Left lung (tissue), 10 donors: ENCODE results near the gene F13A1. TPM values are rescaled to one million over a fixed set of nuclear protein-coding genes. Genes with fewer than 3 reads are reported as not detected.

Source experiments
- ATAC-seq: fragments of 200-7000 bp; cut with Tn5 transposase; one replicate; pipeline ENCODE4 v1.9.1; 2020; ENCODE audit warnings: moderate library complexity
- DNase-seq, 4 donors: peaks; one replicate each; pipeline ENCODE4 v3.0.0-alpha.2; 2013 to 2020
- H3K27ac ChIP-seq, 2 donors: fragments of 200-600 bp; sonication (generic) in 1 of 2; one replicate each; pipeline versions ENCODE4 v1.5.0 to v1.8.0; 2020 to 2021
- H3K27me3 ChIP-seq, 2 donors: fragments of 200-600 bp; sonication (generic) in 1 of 2; one replicate each; pipeline versions ENCODE4 v1.5.0 to v1.8.0; 2020 to 2021
- H3K36me3 ChIP-seq, 2 donors: fragments of 200-600 bp; sonication (generic) in 1 of 2; one replicate each; pipeline versions ENCODE4 v1.5.0 to v1.8.0; 2020 to 2021
- H3K4me1 ChIP-seq, 2 donors: fragments of 200-600 bp; one replicate each; pipeline ENCODE4 v1.8.0; 2021
- H3K4me3 ChIP-seq, 2 donors: fragments of 200-600 bp; sonication (generic) in 1 of 2; one replicate each; pipeline versions ENCODE4 v1.5.0 to v1.8.0; 2020 to 2021; ENCODE audit warnings: mild to moderate bottlenecking in 1 of 2
- H3K9me3 ChIP-seq, 2 donors: fragments of 200-600 bp; sonication (generic) in 1 of 2; one replicate each; pipeline versions ENCODE4 v1.5.0 to v1.8.0; 2020 to 2021
- CTCF ChIP-seq, 2 donors: fragments of 200-600 bp; sonication (generic) in 1 of 2; IDR thresholded peaks; one replicate each; pipeline versions ENCODE4 v1.5.0 to v1.8.0; 2021; ENCODE audit warnings: antibody characterized with exemption in 2 of 2
- intact Hi-C, 2 donors: fragments of 100-400 bp; cut with DNase I; formaldehyde crosslinking; loops; one replicate each; pipeline versions ENCODE4 v1.11.2 to v1.14.2; 2022
- polyA plus RNA-seq, 6 donors: library from polyadenylated mRNA; unstranded; fragments of 120-200 nt; gene quantifications; one replicate each; pipeline ENCODE4 v1.2.1, GENCODE V29; 2013; ENCODE audit not compliant: insufficient read length in 6 of 6
- total RNA-seq, 2 donors: library from RNA; stranded (reverse); fragmentation: NEBNext Ultra II Directional; extraction: Animal tissue kit (Norgen Biotek cat#: 25700); gene quantifications; one replicate each; pipeline ENCODE4 v1.2.1, GENCODE V29; 2021
- donor health status: DM: no; HTN: yes; CAD: no.
- donor health status: DM: no; HTN: no; CAD: no.

F13A1 gene
- total and polyA plus RNA-seq, 8 donors: 32.7 to 153 (median 50.7) TPM

- intact Hi-C loops: no loop called here
- TF ChIP-seq CTCF (IDR thresholded peaks at IDR 0.05): no peak
- DNase-seq (no peak), ATAC-seq (no peak)
- Histone ChIP-seq H3K27ac (no peak overlapping the region), H3K27me3 (no peaks in the 10 kb centered on the region), H3K36me3 (no peaks in the 10 kb centered on the region), H3K9me3 (no peaks in the 10 kb centered on the region), H3K4me3 (no peak overlapping the region), H3K4me1 (no peaks in the 10 kb centered on the region)
These were observed 71.8 kb downstream of the F13A1 start for GRCh38 chr6:6248651-6249050.

- intact Hi-C loops: no loop called here
- Histone ChIP-seq H3K27me3 (no peaks in the 10 kb centered on the region), H3K4me3 (no peak overlapping the region), H3K27ac (no peak overlapping the region), H3K4me1 (no peaks in the 10 kb centered on the region), H3K9me3 (no peaks in the 10 kb centered on the region), H3K36me3 (no peaks in the 10 kb centered on the region)
- DNase-seq: no peak
- no peak for ATAC-seq
- no peak for TF ChIP-seq CTCF (IDR thresholded peaks at IDR 0.05)
These were observed 73.9 kb downstream of the F13A1 start for GRCh38 chr6:6246544-6246943.

GRCh38 chr6:6244624-6245023 lies 75.8 kb downstream of the F13A1 start:
- DNase-seq (no peak), ATAC-seq (no peak)
- Histone ChIP-seq H3K4me3 (no peak overlapping the region), H3K4me1 (no peaks in the 10 kb centered on the region), H3K9me3 (no peaks in the 10 kb centered on the region), H3K36me3 (no peaks in the 10 kb centered on the region), H3K27ac (no peak overlapping the region), H3K27me3 (no peaks in the 10 kb centered on the region)
- intact Hi-C loops: no loop called here
- no peak for TF ChIP-seq CTCF (IDR thresholded peaks at IDR 0.05)

- TF ChIP-seq CTCF (IDR thresholded peaks at IDR 0.05): no peak
- Histone ChIP-seq H3K4me3 (no peak overlapping the region), H3K27me3 (no peaks in the 10 kb centered on the region), H3K27ac (no peak overlapping the region), H3K9me3 (no peaks in the 10 kb centered on the region), H3K4me1 (no peaks in the 10 kb centered on the region), H3K36me3 (no peaks in the 10 kb centered on the region)
- intact Hi-C loops: no loop called here
- ATAC-seq: no peak
- no peak for DNase-seq
These were observed 76.6 kb downstream of the F13A1 start for GRCh38 chr6:6243846-6244245.

GRCh38 chr6:6239598-6240581 lies 80.6 kb downstream of the F13A1 start:
- Histone ChIP-seq H3K27me3 (no peaks in the 10 kb centered on the region), H3K4me3 (no peak overlapping the region), H3K4me1 (no peaks in the 10 kb centered on the region), H3K9me3 (no peaks in the 10 kb centered on the region), H3K27ac (no peak overlapping the region), H3K36me3 (no peaks in the 10 kb centered on the region)
- ATAC-seq (no peak), DNase-seq (no peak)
- no peak for TF ChIP-seq CTCF (IDR thresholded peaks at IDR 0.05)
- intact Hi-C loops: no loop called here
